ENCODE data around the gene MOCS2.

DNA sequence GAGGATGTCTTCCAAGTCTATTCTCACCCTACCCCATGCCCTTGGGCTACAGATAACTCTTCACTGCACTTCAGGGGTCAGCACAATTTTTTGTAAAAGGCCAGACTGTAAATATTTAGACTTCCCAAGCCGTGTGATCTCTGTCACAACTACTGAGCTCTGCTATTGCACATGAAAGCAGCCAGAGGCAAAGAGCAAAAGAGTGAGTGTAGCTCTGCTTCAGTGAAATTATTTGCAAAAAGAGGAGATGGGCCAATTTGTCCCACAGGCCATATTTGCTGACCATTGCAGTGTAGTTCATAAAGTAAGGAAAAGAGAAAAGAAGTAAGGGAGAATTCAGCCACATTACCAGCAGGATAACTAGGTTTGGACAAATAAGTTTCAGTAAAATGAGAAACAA, 7.0 kb upstream of the MOCS2 start:
- TF ChIP-seq, protein P1, sequence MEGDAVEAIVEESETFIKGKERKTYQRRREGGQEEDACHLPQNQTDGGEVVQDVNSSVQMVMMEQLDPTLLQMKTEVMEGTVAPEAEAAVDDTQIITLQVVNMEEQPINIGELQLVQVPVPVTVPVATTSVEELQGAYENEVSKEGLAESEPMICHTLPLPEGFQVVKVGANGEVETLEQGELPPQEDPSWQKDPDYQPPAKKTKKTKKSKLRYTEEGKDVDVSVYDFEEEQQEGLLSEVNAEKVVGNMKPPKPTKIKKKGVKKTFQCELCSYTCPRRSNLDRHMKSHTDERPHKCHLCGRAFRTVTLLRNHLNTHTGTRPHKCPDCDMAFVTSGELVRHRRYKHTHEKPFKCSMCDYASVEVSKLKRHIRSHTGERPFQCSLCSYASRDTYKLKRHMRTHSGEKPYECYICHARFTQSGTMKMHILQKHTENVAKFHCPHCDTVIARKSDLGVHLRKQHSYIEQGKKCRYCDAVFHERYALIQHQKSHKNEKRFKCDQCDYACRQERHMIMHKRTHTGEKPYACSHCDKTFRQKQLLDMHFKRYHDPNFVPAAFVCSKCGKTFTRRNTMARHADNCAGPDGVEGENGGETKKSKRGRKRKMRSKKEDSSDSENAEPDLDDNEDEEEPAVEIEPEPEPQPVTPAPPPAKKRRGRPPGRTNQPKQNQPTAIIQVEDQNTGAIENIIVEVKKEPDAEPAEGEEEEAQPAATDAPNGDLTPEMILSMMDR (IDR thresholded peaks at IDR 0.05; ENCODE audit: insufficient read depth, low read length), result no peak
- TF ChIP-seq POLR2AphosphoS5 (IDR thresholded peaks at IDR 0.05; ENCODE audit: low read depth), result no peak
